Endothelial cell of umbilical vein (primary cell): ENCODE results near the gene SPA17. TPM values are rescaled to one million over a fixed set of nuclear protein-coding genes. Genes with fewer than 3 reads are reported as not detected.

ENCODE experiments used
- BruUV-seq: library from RNA; stranded (reverse); fragments of 400-500 nt; replicated peaks from 2 replicates; lab custom pipeline; 2021; lab: Mats Ljungman, UMichigan
- CTCF ChIA-PET: fragments of 300-600, 350-600 bp; sonication (Branson Sonifier 250); formaldehyde crosslinking; loops from one replicate; lab custom pipeline; 2021; ENCODE audit warnings: antibody characterized with exemption, inconsistent platforms; lab: Charles Lee
- POLR2A ChIA-PET: fragments of 300-600, 350-600 bp; sonication (Branson Sonifier 250); formaldehyde crosslinking; loops from one replicate; lab custom pipeline; 2021; ENCODE audit warnings: antibody characterized with exemption, inconsistent platforms; lab: Charles Lee
- DNase-seq: peaks from one replicate; pipeline ENCODE4 v3.0.0-alpha.2; 2011; ENCODE audit warnings: low read depth, low spot score
- FAIRE-seq: peaks from 2 replicates; lab custom pipeline; 2011; peaks lifted over from hg19 to GRCh38; lab: Jason Lieb, UNC
- H2AFZ ChIP-seq: 2 replicates; pipeline ENCODE4 v1.6.0; 2012; ENCODE audit warnings: low read depth, low read length, control low read depth, inconsistent platforms
- H3K27ac ChIP-seq: 2 replicates; pipeline ENCODE4 v1.5.1; 2011; ENCODE audit warnings: low read depth, mild to moderate bottlenecking, control low read depth, low read length, moderate library complexity; ENCODE audit not compliant: insufficient read depth
- H3K27me3 ChIP-seq, 2 experiments: 2 replicates each; pipeline versions ENCODE4 v1.6.0 to v1.6.1; 2011; ENCODE audit warnings: low read length in 2 of 2, mixed read lengths in 1 of 2; ENCODE audit not compliant: control insufficient read depth in 2 of 2, insufficient read depth in 2 of 2
- H3K36me3 ChIP-seq, 2 experiments: 2 replicates in 1 of 2; 3 replicates in 1 of 2; pipeline ENCODE4 v1.5.1; 2011; ENCODE audit warnings: low read length in 2 of 2, mild to moderate bottlenecking in 1 of 2, moderate library complexity in 1 of 2; ENCODE audit not compliant: control insufficient read depth in 2 of 2, insufficient read depth in 2 of 2; ENCODE audit errors: extremely low read depth in 1 of 2
- H3K4me1 ChIP-seq: 3 replicates; pipeline ENCODE4 v1.5.1; 2011; ENCODE audit warnings: mild to moderate bottlenecking, low read length; ENCODE audit not compliant: control insufficient read depth, insufficient read depth; ENCODE audit errors: extremely low read depth
- H3K4me2 ChIP-seq: 2 replicates; pipeline ENCODE4 v1.6.1; 2011; ENCODE audit warnings: low read length, control low read depth, mixed read lengths; ENCODE audit not compliant: insufficient read depth
- H3K4me3 ChIP-seq, 3 experiments: fragments of 200-600 bp in 1 of 3; sonication (generic), shearing (Covaris generic) in 1 of 3; replicated peaks in 1 of 3; 2 replicates each; pipeline ENCODE4 v1.5.1; 2011 to 2016; ENCODE audit warnings: control low read depth in 3 of 3, low read length in 3 of 3, mild to moderate bottlenecking in 2 of 3, inconsistent platforms in 1 of 3, low read depth in 1 of 3, moderate library complexity in 1 of 3; ENCODE audit not compliant: insufficient read depth in 1 of 3
- H3K79me2 ChIP-seq: 2 replicates; pipeline ENCODE4 v1.6.0; 2012; ENCODE audit warnings: low read length, inconsistent platforms; ENCODE audit not compliant: control insufficient read depth, insufficient read depth
- H3K9ac ChIP-seq: replicated peaks from 2 replicates; pipeline ENCODE3; 2011; ENCODE audit warnings: low read length, control low read depth; ENCODE audit not compliant: insufficient read depth; ENCODE audit errors: extremely low read depth
- H3K9me1 ChIP-seq: replicated peaks from 3 replicates; pipeline ENCODE4 v1.6.0; 2011; ENCODE audit warnings: mild to moderate bottlenecking, low read length; ENCODE audit not compliant: control insufficient read depth, insufficient read depth; ENCODE audit errors: extremely low read depth
- H3K9me3 ChIP-seq: replicated peaks from 2 replicates; pipeline ENCODE4 v1.5.1; 2012; ENCODE audit warnings: low read length, inconsistent platforms; ENCODE audit not compliant: control insufficient read depth, insufficient read depth
- H4K20me1 ChIP-seq: replicated peaks from 2 replicates; pipeline ENCODE3; 2011; ENCODE audit warnings: mild to moderate bottlenecking, low read length; ENCODE audit not compliant: control insufficient read depth, insufficient read depth; ENCODE audit errors: extremely low read depth
- EZH2 ChIP-seq: IDR thresholded peaks from 2 replicates; pipeline ENCODE4 v1.6.1; 2012; ENCODE audit warnings: borderline replicate concordance, low read depth, mild to moderate bottlenecking, moderate library complexity, low read length, inconsistent platforms; ENCODE audit not compliant: severe bottlenecking
- FOS ChIP-seq: IDR thresholded peaks from 2 replicates; pipeline ENCODE4 v1.6.1; 2011; ENCODE audit warnings: mild to moderate bottlenecking, low read length, moderate library complexity, borderline replicate concordance; ENCODE audit not compliant: insufficient read depth
- GATA2 ChIP-seq: IDR thresholded peaks from 2 replicates; pipeline ENCODE4 v1.7.0; 2011; ENCODE audit warnings: low read depth, mild to moderate bottlenecking, moderate library complexity, mixed read lengths, low read length; ENCODE audit not compliant: insufficient read length, insufficient read depth
- JUN ChIP-seq: IDR thresholded peaks from 2 replicates; pipeline ENCODE4 v1.6.1; 2011; ENCODE audit warnings: borderline replicate concordance, low read depth; ENCODE audit not compliant: insufficient read length, insufficient read depth
- MYC ChIP-seq: IDR thresholded peaks from one replicate; pipeline ENCODE4 v1.6.1; 2011; ENCODE audit warnings: mild to moderate bottlenecking, low read depth, low read length
- POLR2A ChIP-seq: IDR thresholded peaks from 2 replicates; pipeline ENCODE4 v1.6.1; 2012; ENCODE audit warnings: low read depth, mild to moderate bottlenecking, control low read depth, low read length
- POLR2AphosphoS5 ChIP-seq: IDR thresholded peaks from 2 replicates; pipeline ENCODE4 v1.6.1; 2012; ENCODE audit warnings: low read depth, mild to moderate bottlenecking, control low read depth, low read length, moderate library complexity; ENCODE audit not compliant: insufficient read depth
- dilution Hi-C: fragments of 300-500 bp; cut with MboI; formaldehyde crosslinking; loops from one replicate; pipeline ENCODE4 v1.15.0; 2019; ENCODE audit warnings: low sequenced_read_pairs; ENCODE audit not compliant: extremely low pct_ligation_motif_present
- intact Hi-C: fragments of 100-400 bp; cut with micrococcal nuclease; formaldehyde crosslinking; loops from one replicate; pipeline ENCODE4 v1.10.0; 2022
- polyA plus RNA-seq, 4 experiments: library from polyadenylated mRNA; depleted of rRNA in 3 of 4; stranded (reverse) in 3 of 4; unstranded in 1 of 4; fragments of >200 nt; gene quantifications; 2 replicates each; pipeline versions ENCODE4 v1.2.1 to v1.2.3, GENCODE V29; 2011 to 2012; ENCODE audit warnings: missing spikeins in 1 of 4
- total RNA-seq: library from RNA; stranded (reverse); gene quantifications from 2 replicates; pipeline ENCODE4 v1.2.3, GENCODE V29; 2021
- TF ChIP-seq, protein P1 (sequence below): IDR thresholded peaks from 2 replicates; pipeline ENCODE4 v1.6.1; 2011; ENCODE audit not compliant: insufficient read depth, insufficient read length
- TF ChIP-seq, protein P2 (sequence below), 2 donors: IDR thresholded peaks; 1 replicate in 1 of 2; 2 replicates in 1 of 2; pipeline ENCODE4 v1.5.1; 2011; ENCODE audit warnings: low read length in 2 of 2, mild to moderate bottlenecking in 2 of 2, moderate library complexity in 2 of 2, control low read depth in 1 of 2, inconsistent platforms in 1 of 2, low read depth in 1 of 2; ENCODE audit not compliant: insufficient read depth in 1 of 2; ENCODE audit errors: extremely low read depth in 1 of 2

Gene SPA17
- total and polyA plus RNA-seq, 2 donors (not counting 3 experiments of a cell fraction or from before 2014, with no cell fraction given), result 3.9 to 4.7 TPM

DNA sequence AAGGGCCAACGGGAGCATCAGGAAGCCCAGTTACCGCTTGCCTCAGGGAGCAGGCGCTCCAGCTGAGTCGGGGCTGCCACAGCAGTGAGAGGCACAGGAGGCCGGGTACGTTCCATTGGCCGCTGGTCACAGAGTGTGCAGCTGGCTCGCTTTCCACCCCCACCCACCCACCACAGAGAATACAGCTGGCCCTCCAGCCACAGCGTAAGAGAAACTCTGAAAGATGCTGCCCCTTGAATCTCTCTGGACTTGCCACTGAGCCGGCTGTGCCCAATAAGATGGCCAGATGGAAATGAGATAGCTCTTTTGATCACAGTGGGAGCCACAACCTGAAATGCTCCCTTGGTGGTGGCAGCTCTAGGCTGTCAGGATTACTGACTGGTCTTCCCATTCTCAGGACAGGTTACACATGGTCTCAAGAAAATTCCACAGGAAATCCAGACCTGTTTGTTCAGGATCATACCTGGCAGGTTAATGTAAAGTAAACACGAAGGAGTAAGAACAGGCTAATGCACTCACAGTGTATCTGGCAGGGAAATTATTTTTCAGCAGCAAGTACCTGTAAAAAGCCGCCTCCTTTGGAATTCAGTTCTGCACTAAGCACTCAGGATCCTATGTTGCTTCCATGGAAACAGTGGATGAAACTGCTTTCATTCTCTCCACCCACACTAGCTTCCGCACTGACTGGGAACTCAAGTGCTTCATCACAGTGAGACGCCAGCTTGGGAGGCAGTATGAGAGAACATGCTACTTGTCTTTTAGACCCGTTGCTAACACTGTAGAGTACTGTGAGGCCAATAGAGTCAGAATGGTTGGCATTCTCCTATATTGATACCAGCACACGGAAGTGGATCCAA lies 16.7 kb upstream of the SPA17 start:
- Histone ChIP-seq H3K36me3 (no peaks in the 10 kb centered on the region), H4K20me1 (no peaks in the 10 kb centered on the region), H3K9me3 (no peaks in the 10 kb centered on the region), H2AFZ (no peak overlapping the region), H3K27ac (no peak overlapping the region), H3K9ac (no peak overlapping the region), H3K4me2 (no peak overlapping the region), H3K27me3 (no peaks in the 10 kb centered on the region), H3K4me3 (no peak overlapping the region), H3K4me1 (no peaks in the 10 kb centered on the region), H3K9me1 (no peaks in the 10 kb centered on the region), H3K79me2 (no peaks in the 10 kb centered on the region)
- TF ChIP-seq, protein P1, sequence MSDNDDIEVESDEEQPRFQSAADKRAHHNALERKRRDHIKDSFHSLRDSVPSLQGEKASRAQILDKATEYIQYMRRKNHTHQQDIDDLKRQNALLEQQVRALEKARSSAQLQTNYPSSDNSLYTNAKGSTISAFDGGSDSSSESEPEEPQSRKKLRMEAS, result no peak
- TF ChIP-seq MYC, result no peak
- no peak for TF ChIP-seq GATA2
- TF ChIP-seq POLR2AphosphoS5, result no peak
- no peak for TF ChIP-seq FOS
- TF ChIP-seq POLR2A, result no peak
- TF ChIP-seq JUN, result no peak
- TF ChIP-seq, protein P2, sequence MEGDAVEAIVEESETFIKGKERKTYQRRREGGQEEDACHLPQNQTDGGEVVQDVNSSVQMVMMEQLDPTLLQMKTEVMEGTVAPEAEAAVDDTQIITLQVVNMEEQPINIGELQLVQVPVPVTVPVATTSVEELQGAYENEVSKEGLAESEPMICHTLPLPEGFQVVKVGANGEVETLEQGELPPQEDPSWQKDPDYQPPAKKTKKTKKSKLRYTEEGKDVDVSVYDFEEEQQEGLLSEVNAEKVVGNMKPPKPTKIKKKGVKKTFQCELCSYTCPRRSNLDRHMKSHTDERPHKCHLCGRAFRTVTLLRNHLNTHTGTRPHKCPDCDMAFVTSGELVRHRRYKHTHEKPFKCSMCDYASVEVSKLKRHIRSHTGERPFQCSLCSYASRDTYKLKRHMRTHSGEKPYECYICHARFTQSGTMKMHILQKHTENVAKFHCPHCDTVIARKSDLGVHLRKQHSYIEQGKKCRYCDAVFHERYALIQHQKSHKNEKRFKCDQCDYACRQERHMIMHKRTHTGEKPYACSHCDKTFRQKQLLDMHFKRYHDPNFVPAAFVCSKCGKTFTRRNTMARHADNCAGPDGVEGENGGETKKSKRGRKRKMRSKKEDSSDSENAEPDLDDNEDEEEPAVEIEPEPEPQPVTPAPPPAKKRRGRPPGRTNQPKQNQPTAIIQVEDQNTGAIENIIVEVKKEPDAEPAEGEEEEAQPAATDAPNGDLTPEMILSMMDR (IDR thresholded peaks at IDR 0.05; ENCODE audit: extremely low read depth in 1 of 2, insufficient read depth in 1 of 2, low read depth in 1 of 2, low read length in 2 of 2), result no peak
- TF ChIP-seq EZH2, result no peak
- intact Hi-C loops (no loop called here), dilution Hi-C loops (no loop called here)
- FAIRE-seq (no peak), DNase-seq (no peak)
- ChIA-PET CTCF (interaction anchor here (0.5 to 2.5 kb wide), 4 partner anchors 12 to 180 kb away, joined by 3 to 11 read pairs (median 4); no protein-coding TSS in a partner anchor), POLR2A (no interaction called here)
- BruUV-seq, result no TSS peak
